Astrocyte (in vitro differentiated cells and primary cell): ENCODE measurements around the gene CORIN. TPM values are rescaled to one million over a fixed set of nuclear protein-coding genes. Genes with fewer than 3 reads are reported as not detected.

Experiments used
- DNase-seq: peaks from one replicate; pipeline ENCODE4 v3.0.0-alpha.2; 2010; ENCODE audit warnings: low read depth
- FAIRE-seq: peaks from 2 replicates; lab custom pipeline; 2011; peaks lifted over from hg19 to GRCh38; lab: Jason Lieb, UNC
- H2AFZ ChIP-seq: 2 replicates; pipeline ENCODE4 v1.6.0; 2012; ENCODE audit warnings: low read depth, low read length, inconsistent platforms
- H3K27ac ChIP-seq: 2 replicates; pipeline ENCODE4 v1.5.1; 2011; ENCODE audit warnings: low read depth, low read length, inconsistent platforms
- H3K27me3 ChIP-seq: 2 replicates; pipeline ENCODE4 v1.6.0; 2011; ENCODE audit warnings: low read length, inconsistent platforms; ENCODE audit not compliant: insufficient read depth
- H3K36me3 ChIP-seq: 2 replicates; pipeline ENCODE4 v1.5.1; 2011; ENCODE audit warnings: low read length, inconsistent platforms; ENCODE audit not compliant: insufficient read depth
- H3K4me1 ChIP-seq: 2 replicates; pipeline ENCODE4 v1.5.1; 2011; ENCODE audit warnings: low read length, inconsistent platforms; ENCODE audit not compliant: insufficient read depth
- H3K4me2 ChIP-seq: 2 replicates; pipeline ENCODE4 v1.6.0; 2012; ENCODE audit warnings: low read length, inconsistent platforms
- H3K4me3 ChIP-seq: 2 replicates; pipeline ENCODE4 v1.5.1; 2011; ENCODE audit warnings: low read depth, mild to moderate bottlenecking, low read length, inconsistent platforms; ENCODE audit not compliant: insufficient read depth
- H3K79me2 ChIP-seq: 2 replicates; pipeline ENCODE4 v1.6.0; 2012; ENCODE audit warnings: mild to moderate bottlenecking, low read length, inconsistent platforms; ENCODE audit not compliant: insufficient read depth
- H3K9ac ChIP-seq: 2 replicates; pipeline ENCODE4 v1.6.0; 2012; ENCODE audit warnings: mild to moderate bottlenecking, low read length, inconsistent platforms
- H3K9me3 ChIP-seq: 2 replicates; pipeline ENCODE4 v1.5.1; 2012; ENCODE audit warnings: low read depth, mild to moderate bottlenecking, low read length, inconsistent platforms; ENCODE audit not compliant: insufficient read depth
- H4K20me1 ChIP-seq: 2 replicates; pipeline ENCODE4 v1.6.0; 2012; ENCODE audit warnings: low read length, inconsistent platforms; ENCODE audit not compliant: insufficient read depth
- H3K27ac Mint-ChIP-seq: one replicate; pipeline ENCODE4 v1.8.0; 2021; ENCODE audit warnings: mild to moderate bottlenecking, mixed read lengths; ENCODE audit not compliant: unreplicated experiment
- H3K27me3 Mint-ChIP-seq: one replicate; pipeline ENCODE4 v1.8.0; 2021; ENCODE audit warnings: low read depth, mixed read lengths; ENCODE audit not compliant: unreplicated experiment
- H3K36me3 Mint-ChIP-seq: one replicate; pipeline ENCODE4 v1.8.0; 2021; ENCODE audit warnings: low read depth, mixed read lengths; ENCODE audit not compliant: unreplicated experiment
- H3K4me1 Mint-ChIP-seq: one replicate; pipeline ENCODE4 v1.8.0; 2021; ENCODE audit warnings: low read depth, mixed read lengths; ENCODE audit not compliant: unreplicated experiment
- H3K4me3 Mint-ChIP-seq: one replicate; pipeline ENCODE4 v1.8.0; 2021; ENCODE audit warnings: mild to moderate bottlenecking, moderate library complexity, mixed read lengths; ENCODE audit not compliant: unreplicated experiment
- H3K9me3 Mint-ChIP-seq: one replicate; pipeline ENCODE4 v1.8.0; 2021; ENCODE audit warnings: mild to moderate bottlenecking, mixed read lengths; ENCODE audit not compliant: unreplicated experiment
- EZH2 ChIP-seq: IDR thresholded peaks from 2 replicates; pipeline ENCODE4 v1.6.1; 2012; ENCODE audit warnings: mild to moderate bottlenecking, low read length, inconsistent platforms; ENCODE audit not compliant: insufficient read depth
- total RNA-seq: library from RNA; stranded (reverse); gene quantifications from 2 replicates; pipeline ENCODE4 v1.2.1, GENCODE V29; 2021
- TF ChIP-seq, protein P1 (sequence below): IDR thresholded peaks from 2 replicates; pipeline ENCODE4 v1.5.1; 2011; ENCODE audit warnings: low read depth, mild to moderate bottlenecking, inconsistent platforms, low read length, moderate library complexity; ENCODE audit not compliant: insufficient read depth

Gene CORIN
- total RNA-seq, 1 donor from 2014 or later: 0.20 TPM

GRCh38 chr4:47729131-47729680 is 108.7 kb downstream of the CORIN start:
- FAIRE-seq: no peak
- no peak for DNase-seq
- peaks cover 9% of the 10 kb centered on the region for H3K4me1 Mint-ChIP-seq
- Histone ChIP-seq H4K20me1 (no peaks in the 10 kb centered on the region), H3K27ac (no peak overlapping the region), H2AFZ (no peak overlapping the region), H3K79me2 (no peaks in the 10 kb centered on the region), H3K27me3 (no peaks in the 10 kb centered on the region), H3K36me3 (no peaks in the 10 kb centered on the region), H3K9me3 (no peaks in the 10 kb centered on the region), H3K4me2 (no peak overlapping the region), H3K4me3 (no peak overlapping the region), H3K9ac (no peak overlapping the region), H3K4me1 (no peaks in the 10 kb centered on the region)
- no peak for TF ChIP-seq EZH2
- TF ChIP-seq, protein P1, sequence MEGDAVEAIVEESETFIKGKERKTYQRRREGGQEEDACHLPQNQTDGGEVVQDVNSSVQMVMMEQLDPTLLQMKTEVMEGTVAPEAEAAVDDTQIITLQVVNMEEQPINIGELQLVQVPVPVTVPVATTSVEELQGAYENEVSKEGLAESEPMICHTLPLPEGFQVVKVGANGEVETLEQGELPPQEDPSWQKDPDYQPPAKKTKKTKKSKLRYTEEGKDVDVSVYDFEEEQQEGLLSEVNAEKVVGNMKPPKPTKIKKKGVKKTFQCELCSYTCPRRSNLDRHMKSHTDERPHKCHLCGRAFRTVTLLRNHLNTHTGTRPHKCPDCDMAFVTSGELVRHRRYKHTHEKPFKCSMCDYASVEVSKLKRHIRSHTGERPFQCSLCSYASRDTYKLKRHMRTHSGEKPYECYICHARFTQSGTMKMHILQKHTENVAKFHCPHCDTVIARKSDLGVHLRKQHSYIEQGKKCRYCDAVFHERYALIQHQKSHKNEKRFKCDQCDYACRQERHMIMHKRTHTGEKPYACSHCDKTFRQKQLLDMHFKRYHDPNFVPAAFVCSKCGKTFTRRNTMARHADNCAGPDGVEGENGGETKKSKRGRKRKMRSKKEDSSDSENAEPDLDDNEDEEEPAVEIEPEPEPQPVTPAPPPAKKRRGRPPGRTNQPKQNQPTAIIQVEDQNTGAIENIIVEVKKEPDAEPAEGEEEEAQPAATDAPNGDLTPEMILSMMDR: no peak
- H3K27ac Mint-ChIP-seq: no peak overlapping the region
- no peaks in the 10 kb centered on the region for H3K27me3 Mint-ChIP-seq
- no peaks in the 10 kb centered on the region for H3K36me3 Mint-ChIP-seq
- no peak overlapping the region for H3K4me3 Mint-ChIP-seq
- H3K9me3 Mint-ChIP-seq: no peaks in the 10 kb centered on the region

DNA sequence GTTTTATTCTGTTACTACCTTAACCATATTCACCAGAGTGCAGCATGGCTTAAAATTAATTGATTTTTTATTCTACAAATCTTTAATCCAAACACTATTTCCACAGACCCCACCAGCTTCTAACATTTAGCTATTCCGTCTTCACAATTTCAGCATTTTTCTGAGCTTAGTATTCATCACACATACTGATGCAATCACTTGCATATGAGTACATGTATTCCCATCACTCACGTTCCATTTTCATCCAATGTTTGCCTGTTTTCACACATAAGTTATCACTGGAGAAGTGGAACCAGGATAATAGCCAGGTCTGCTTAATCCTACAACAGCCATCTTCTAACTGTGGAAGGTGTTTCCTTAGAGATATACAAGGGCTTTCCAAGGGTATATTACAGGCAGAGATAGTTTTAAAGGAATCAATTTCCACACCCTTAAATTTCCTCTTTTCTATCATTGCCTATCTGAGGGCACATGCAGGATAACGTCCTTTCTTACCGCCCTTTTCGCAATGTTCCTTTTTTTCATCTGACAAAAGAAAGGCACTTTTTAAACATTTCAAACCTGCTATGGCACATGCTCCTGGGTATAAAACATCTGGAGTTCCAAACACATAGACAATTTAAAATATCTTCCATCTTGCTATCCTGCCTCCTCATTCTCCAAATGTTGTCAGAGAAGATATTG is 115.8 kb downstream of the CORIN start:
- no peak overlapping the region for H3K4me3 Mint-ChIP-seq
- TF ChIP-seq, protein P1: no peak
- no peak for TF ChIP-seq EZH2
- H3K4me1 Mint-ChIP-seq: peaks cover 3% of the 10 kb centered on the region

DNA sequence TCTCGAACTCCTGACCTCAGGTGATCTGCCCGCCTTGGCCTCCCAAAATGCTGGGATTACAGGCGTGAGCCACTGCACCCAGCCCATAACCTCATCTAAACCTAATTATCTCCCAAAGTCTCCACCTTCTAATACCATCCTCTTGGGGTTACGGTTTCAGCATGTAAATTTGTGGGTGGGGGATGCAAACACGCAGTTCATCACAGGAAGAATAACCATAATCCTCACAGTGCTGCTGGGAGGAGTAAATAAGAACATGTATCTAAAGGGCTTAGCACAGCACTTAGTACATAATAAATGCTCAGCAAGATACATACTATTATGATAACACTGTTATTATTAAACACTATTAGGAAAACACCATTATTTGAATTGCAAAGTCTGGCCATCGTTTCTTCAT is 116.4 kb downstream of the CORIN start:
- Histone ChIP-seq H3K9ac (no peak overlapping the region), H4K20me1 (no peaks in the 10 kb centered on the region), H3K36me3 (no peaks in the 10 kb centered on the region), H3K27ac (no peak overlapping the region), H3K4me1 (no peaks in the 10 kb centered on the region), H3K4me2 (no peak overlapping the region), H3K9me3 (no peaks in the 10 kb centered on the region), H3K4me3 (no peak overlapping the region), H2AFZ (no peak overlapping the region), H3K27me3 (peaks cover 2% of the 10 kb centered on the region), H3K79me2 (no peaks in the 10 kb centered on the region)
- Mint-ChIP-seq H3K27ac (no peak overlapping the region), H3K4me3 (no peak overlapping the region), H3K9me3 (no peaks in the 10 kb centered on the region), H3K27me3 (no peaks in the 10 kb centered on the region), H3K4me1 (peaks cover 4% of the 10 kb centered on the region), H3K36me3 (no peaks in the 10 kb centered on the region)
- DNase-seq: no peak
- no peak for TF ChIP-seq EZH2
- TF ChIP-seq, protein P1: no peak
- no peak for FAIRE-seq

More for the DNA sequence above, 115.8 kb downstream of the CORIN start:
- Mint-ChIP-seq H3K27me3 (no peaks in the 10 kb centered on the region), H3K9me3 (no peaks in the 10 kb centered on the region), H3K27ac (no peak overlapping the region), H3K36me3 (no peaks in the 10 kb centered on the region)
- H3K27me3 ChIP-seq: peaks cover 2% of the 10 kb centered on the region
- no peak for FAIRE-seq
- H3K4me1 ChIP-seq: no peaks in the 10 kb centered on the region
- no peak overlapping the region for H3K9ac ChIP-seq
- no peak overlapping the region for H3K4me3 ChIP-seq
- no peaks in the 10 kb centered on the region for H3K36me3 ChIP-seq
- no peaks in the 10 kb centered on the region for H3K79me2 ChIP-seq
- no peak overlapping the region for H3K27ac ChIP-seq
- H2AFZ ChIP-seq: no peak overlapping the region
- no peaks in the 10 kb centered on the region for H3K9me3 ChIP-seq
- H4K20me1 ChIP-seq: no peaks in the 10 kb centered on the region
- no peak for DNase-seq
- H3K4me2 ChIP-seq: no peak overlapping the region
